DMS53 (cell line): ENCODE data around the gene BAAT.

Experiments
- DNase-seq: peaks from one replicate; lab custom pipeline; 2025; lab: John Stamatoyannopoulos, UW

Gene BAAT

GRCh38 chr9:101398068-101398929 lies 13.5 kb upstream of the BAAT start, which contains the start of the genes MRPL50 and ZNF189:
Gene MRPL50 (minus strand): TSS chr9:101398618. CDS start chr9:101398592, 26 bp downstream.
Gene ZNF189 (plus strand): TSS chr9:101398851. CDS start chr9:101399157, 306 bp downstream.
- DNase-seq = peak; percentile 98

- DNase-seq = peak; percentile 61
Measured at GRCh38 chr9:101397746-101398067, 12.9 kb upstream of the BAAT start.

GRCh38 chr9:101394687-101395086 lies 9.9 kb upstream of the BAAT start:
- DNase-seq = no peak

- DNase-seq = no peak
Measured at GRCh38 chr9:101393135-101393534, 8.3 kb upstream of the BAAT start.

- peak; percentile 75 for DNase-seq
Measured at GRCh38 chr9:101388507-101388993, 3.7 kb upstream of the BAAT start.

- DNase-seq = peak; percentile 83
Measured at GRCh38 chr9:101387871-101388506, 3.2 kb upstream of the BAAT start.

- DNase-seq = no peak
Measured at GRCh38 chr9:101383361-101383760, 1.4 kb downstream of the BAAT start.

GRCh38 chr9:101381833-101382342 lies 2.9 kb downstream of the BAAT start:
- no peak for DNase-seq

- DNase-seq = no peak
Measured at GRCh38 chr9:101381118-101381517, 3.7 kb downstream of the BAAT start.

GRCh38 chr9:101380295-101380694 lies 4.5 kb downstream of the BAAT start:
- DNase-seq = no peak

GRCh38 chr9:101376111-101376848 lies 8.5 kb downstream of the BAAT start:
- no peak for DNase-seq

GRCh38 chr9:101375546-101375945 lies 9.3 kb downstream of the BAAT start:
- DNase-seq = no peak

GRCh38 chr9:101372327-101373118 lies 12.3 kb downstream of the BAAT start:
- DNase-seq = no peak

- DNase-seq = no peak
Measured at GRCh38 chr9:101371813-101372212, 13.0 kb downstream of the BAAT start.

GRCh38 chr9:101369884-101370531 lies 14.8 kb downstream of the BAAT start:
- no peak for DNase-seq

- DNase-seq = peak; percentile 43
Measured at GRCh38 chr9:101369286-101369685, 15.5 kb downstream of the BAAT start.

- DNase-seq = no peak
Measured at GRCh38 chr9:101367323-101367722, 17.5 kb downstream of the BAAT start.

GRCh38 chr9:101366038-101366756 lies 18.6 kb downstream of the BAAT start:
- peak; percentile 77 for DNase-seq

GRCh38 chr9:101365181-101365580 lies 19.6 kb downstream of the BAAT start:
- peak; percentile 31 for DNase-seq

GRCh38 chr9:101362450-101362849 lies 22.4 kb downstream of the BAAT start:
- DNase-seq = no peak
